GM13976 (cell line): Measurements from ENCODE around the gene ZNF648.
"Not testable (repeated sequence)": the region's sequence is repeated elsewhere in the genome, so short reads cannot be mapped to it uniquely, and the experiment has no call there.

Experiments
- DNase-seq: peaks from one replicate; pipeline ENCODE4 v3.0.0; 2012; ENCODE audit warnings: low spot score
- in situ Hi-C: fragments of 300-500 bp; cut with MboI; formaldehyde crosslinking; loops from one replicate; pipeline ENCODE4 v1.12.0; 2022; ENCODE audit warnings: low sequenced_read_pairs, mixed read lengths, inconsistent platforms; ENCODE audit not compliant: unreplicated experiment
- TF ChIP-seq, protein P1 (sequence below): IDR thresholded peaks from 2 replicates; pipeline ENCODE4 v1.5.1; 2012; ENCODE audit warnings: borderline replicate concordance, mild to moderate bottlenecking; ENCODE audit not compliant: insufficient read depth; ENCODE audit errors: extremely low read depth, missing control alignments, control extremely low read depth

The ZNF648 gene

GRCh38 chr1:182098301-182098700 lies 36.8 kb upstream of the ZNF648 start:
- TF ChIP-seq, protein P1, sequence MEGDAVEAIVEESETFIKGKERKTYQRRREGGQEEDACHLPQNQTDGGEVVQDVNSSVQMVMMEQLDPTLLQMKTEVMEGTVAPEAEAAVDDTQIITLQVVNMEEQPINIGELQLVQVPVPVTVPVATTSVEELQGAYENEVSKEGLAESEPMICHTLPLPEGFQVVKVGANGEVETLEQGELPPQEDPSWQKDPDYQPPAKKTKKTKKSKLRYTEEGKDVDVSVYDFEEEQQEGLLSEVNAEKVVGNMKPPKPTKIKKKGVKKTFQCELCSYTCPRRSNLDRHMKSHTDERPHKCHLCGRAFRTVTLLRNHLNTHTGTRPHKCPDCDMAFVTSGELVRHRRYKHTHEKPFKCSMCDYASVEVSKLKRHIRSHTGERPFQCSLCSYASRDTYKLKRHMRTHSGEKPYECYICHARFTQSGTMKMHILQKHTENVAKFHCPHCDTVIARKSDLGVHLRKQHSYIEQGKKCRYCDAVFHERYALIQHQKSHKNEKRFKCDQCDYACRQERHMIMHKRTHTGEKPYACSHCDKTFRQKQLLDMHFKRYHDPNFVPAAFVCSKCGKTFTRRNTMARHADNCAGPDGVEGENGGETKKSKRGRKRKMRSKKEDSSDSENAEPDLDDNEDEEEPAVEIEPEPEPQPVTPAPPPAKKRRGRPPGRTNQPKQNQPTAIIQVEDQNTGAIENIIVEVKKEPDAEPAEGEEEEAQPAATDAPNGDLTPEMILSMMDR: no peak
- DNase-seq: no peak
- in situ Hi-C loops: loop anchor here (25.0 kb wide), 1 partner anchor 489 kb away; the partner anchor contains the start of gene RNASEL

GRCh38 chr1:182095946-182096345 lies 34.4 kb upstream of the ZNF648 start:
- TF ChIP-seq, protein P1: no peak
- in situ Hi-C loops: loop anchor here (25.0 kb wide), 1 partner anchor 491 kb away; the partner anchor contains the start of gene RNASEL
- DNase-seq: no peak

DNA sequence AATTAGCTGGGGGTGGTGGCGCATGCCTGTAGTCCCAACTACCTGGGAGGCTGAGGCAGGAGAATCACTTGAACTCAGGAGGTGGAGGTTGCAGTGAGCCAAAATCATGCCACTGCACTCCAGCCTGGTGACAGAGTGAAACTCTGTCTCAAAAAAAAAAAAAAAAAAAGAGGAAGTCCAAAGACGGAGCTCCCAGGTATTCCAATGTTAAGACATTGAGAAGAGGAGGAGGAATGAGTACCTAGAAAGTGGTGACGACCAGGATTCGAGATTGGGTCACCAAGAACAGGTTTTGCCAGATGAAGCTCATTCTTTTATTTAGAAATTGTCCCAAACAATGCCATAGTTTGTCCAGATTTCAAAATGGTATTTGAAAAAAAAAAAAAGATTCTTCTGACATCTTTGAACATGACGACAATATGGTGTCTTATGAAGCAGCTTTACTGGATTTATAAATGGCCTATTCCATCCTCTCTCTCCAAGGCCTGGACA lies 33.0 kb upstream of the ZNF648 start:
- in situ Hi-C loops: loop anchor here (25.0 kb wide), 1 partner anchor 493 kb away; the partner anchor contains the start of gene RNASEL
- not testable (repeated sequence) for DNase-seq

DNA sequence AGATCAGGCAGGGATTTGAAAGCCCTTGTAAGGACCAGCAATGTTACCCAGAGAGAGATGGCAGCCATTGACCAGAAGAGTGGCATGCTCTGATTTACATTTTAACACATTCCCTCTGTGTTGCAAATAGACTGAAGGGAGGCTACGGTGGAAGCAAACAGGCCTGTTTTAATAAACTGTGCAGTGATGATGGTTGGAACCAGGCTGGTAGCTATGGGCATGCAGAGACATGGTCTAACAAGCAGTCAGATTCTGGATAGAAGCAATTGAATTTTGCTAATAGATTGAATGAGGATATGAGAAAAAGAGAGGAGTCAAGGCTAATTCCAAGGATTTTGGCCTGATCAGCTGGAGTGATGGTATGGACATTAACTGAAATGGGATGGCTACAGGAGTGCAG lies 32.3 kb upstream of the ZNF648 start:
- in situ Hi-C loops: loop anchor here (25.0 kb wide), 1 partner anchor 494 kb away; the partner anchor contains the start of gene RNASEL
- TF ChIP-seq, protein P1: no peak
- DNase-seq: no peak

DNA sequence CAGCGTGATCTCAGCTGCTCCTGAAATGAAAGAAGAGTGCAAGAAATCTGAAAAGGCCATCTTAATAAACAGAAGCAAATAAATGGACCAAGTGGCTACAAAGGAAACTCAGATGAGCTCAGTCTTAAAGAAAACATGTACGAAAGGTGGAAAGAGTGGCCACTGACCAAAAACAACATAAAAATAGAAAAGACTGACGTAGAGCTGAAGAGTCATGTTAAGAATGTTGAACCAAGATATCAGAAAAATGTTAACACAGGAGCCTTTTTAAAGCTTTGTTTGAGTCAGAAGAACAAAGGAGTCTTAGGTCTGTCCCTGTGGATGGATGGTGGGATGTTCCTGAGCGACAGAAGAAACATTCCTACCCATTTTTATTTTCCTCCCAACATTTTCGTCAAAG lies 30.8 kb upstream of the ZNF648 start:
- TF ChIP-seq, protein P1: no peak
- no peak for DNase-seq

DNA sequence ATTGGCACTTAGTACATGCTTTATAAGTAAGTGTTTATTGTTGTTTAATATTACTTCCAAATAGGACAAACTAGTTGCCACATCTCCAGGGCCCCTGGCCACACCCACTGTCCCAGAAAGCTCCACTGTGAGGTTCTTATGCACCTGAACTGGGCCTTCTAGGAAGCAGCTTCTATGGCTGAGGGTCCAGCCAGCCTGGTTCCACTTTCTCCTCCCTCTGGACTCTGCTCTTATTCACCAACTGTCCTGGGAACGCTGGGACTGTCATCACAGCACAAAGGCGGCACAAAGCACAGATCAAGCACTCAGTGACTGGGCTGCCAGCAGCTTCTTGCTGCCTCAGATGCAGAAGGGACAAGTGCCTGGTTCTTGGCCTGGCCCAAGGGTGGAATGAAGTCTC lies 29.6 kb upstream of the ZNF648 start:
- DNase-seq: no peak
- TF ChIP-seq, protein P1: no peak
- in situ Hi-C loops: loop anchor here (25.0 kb wide), 1 partner anchor 496 kb away; the partner anchor contains the start of gene RNASEL

More for the DNA sequence above, 30.8 kb upstream of the ZNF648 start:
- in situ Hi-C loops: loop anchor here (25.0 kb wide), 1 partner anchor 495 kb away; the partner anchor contains the start of gene RNASEL

DNA sequence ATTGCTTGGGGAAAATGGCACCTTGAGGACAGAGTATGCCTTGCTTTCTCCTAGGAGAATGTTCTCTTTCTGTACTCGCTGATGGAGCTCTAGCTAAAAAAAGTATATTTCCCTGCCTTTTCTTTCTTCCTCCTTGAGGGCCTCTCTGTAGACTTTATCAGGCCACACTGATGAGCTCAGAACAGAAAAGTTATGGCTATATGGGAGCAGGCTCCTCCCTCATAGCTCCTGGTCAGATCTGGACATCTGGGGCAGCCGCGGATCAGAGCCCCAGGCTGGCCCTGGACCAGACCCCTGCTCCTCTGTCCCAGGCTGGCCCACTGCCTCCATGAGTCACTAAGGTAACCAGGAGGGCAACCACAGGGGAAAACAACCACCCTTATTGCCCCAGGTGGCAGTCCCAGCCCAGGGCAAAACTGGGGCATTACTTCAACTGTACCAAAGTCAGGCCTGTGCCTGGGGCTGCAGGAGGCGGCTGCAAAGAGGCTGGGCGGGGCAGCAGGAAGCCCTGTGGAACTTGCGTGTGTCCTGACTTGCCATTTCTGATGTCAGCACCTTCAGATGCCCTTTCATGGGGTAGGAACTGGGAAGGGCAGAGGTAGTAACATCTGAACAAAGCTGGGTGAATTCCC lies 26.3 kb upstream of the ZNF648 start:
- TF ChIP-seq, protein P1: no peak
- no peak for DNase-seq
- in situ Hi-C loops: loop anchor here (10.0 to 25.0 kb wide), 3 partner anchors 307 to 697 kb away; partner anchors contain the start of genes GLUL, NPL and RNASEL
